DND-41 (cell line): ENCODE data around the gene TREH.

ENCODE experiments used
- ATAC-seq: fragments of 200-7000 bp; cut with Tn5 transposase; 3 replicates; pipeline ENCODE4 v1.9.1; 2021; ENCODE audit warnings: low read depth; ENCODE audit not compliant: insufficient read depth
- DNase-seq: peaks from one replicate; pipeline ENCODE4 v3.0.0-alpha.2; 2020
- H2AFZ ChIP-seq: 2 replicates; pipeline ENCODE4 v1.6.0; 2012; ENCODE audit warnings: low read depth, low read length
- H3K27ac ChIP-seq: 2 replicates; pipeline ENCODE4 v1.5.1; 2012; ENCODE audit warnings: low read length, inconsistent platforms
- H3K27me3 ChIP-seq: fragments of 200-600 bp; sonication (generic); 2 replicates; pipeline ENCODE4 v1.6.0; 2012; ENCODE audit warnings: low read length, mild to moderate bottlenecking, inconsistent platforms; ENCODE audit not compliant: insufficient read depth, poor library complexity
- H3K36me3 ChIP-seq: 2 replicates; pipeline ENCODE4 v1.5.1; 2012; ENCODE audit warnings: low read length, inconsistent platforms; ENCODE audit not compliant: insufficient read depth
- H3K4me1 ChIP-seq: 2 replicates; pipeline ENCODE4 v1.5.1; 2012; ENCODE audit warnings: mild to moderate bottlenecking, low read length; ENCODE audit not compliant: insufficient read depth
- H3K4me2 ChIP-seq: 2 replicates; pipeline ENCODE4 v1.6.0; 2012; ENCODE audit warnings: mild to moderate bottlenecking, moderate library complexity, low read length, inconsistent platforms; ENCODE audit not compliant: insufficient read depth
- H3K4me3 ChIP-seq, 2 experiments: fragments of 200-600 bp in 1 of 2; shearing (Covaris generic) in 1 of 2; 2 replicates each; pipeline ENCODE4 v1.5.1; 2012 to 2016; ENCODE audit warnings: inconsistent platforms in 2 of 2, low read length in 2 of 2, mild to moderate bottlenecking in 2 of 2, low read depth in 1 of 2, moderate library complexity in 1 of 2
- H3K79me2 ChIP-seq: 2 replicates; pipeline ENCODE4 v1.6.0; 2012; ENCODE audit warnings: low read length, inconsistent platforms; ENCODE audit not compliant: insufficient read depth
- H3K9ac ChIP-seq: 2 replicates; pipeline ENCODE4 v1.6.0; 2012; ENCODE audit warnings: low read depth, mild to moderate bottlenecking, inconsistent platforms, low read length, moderate library complexity
- H3K9me3 ChIP-seq: 2 replicates; pipeline ENCODE4 v1.5.1; 2012; ENCODE audit warnings: low read length, moderate library complexity, mild to moderate bottlenecking, inconsistent platforms; ENCODE audit not compliant: insufficient read depth, severe bottlenecking
- H4K20me1 ChIP-seq: 2 replicates; pipeline ENCODE4 v1.6.0; 2012; ENCODE audit warnings: low read length; ENCODE audit not compliant: insufficient read depth
- CTCF ChIP-seq: IDR thresholded peaks from 2 replicates; pipeline ENCODE4 v1.5.1; 2012; ENCODE audit warnings: borderline replicate concordance, low read length, moderate library complexity, mild to moderate bottlenecking; ENCODE audit not compliant: poor library complexity, severe bottlenecking; ENCODE audit errors: extremely low read depth
- EZH2 ChIP-seq: IDR thresholded peaks from 3 replicates; pipeline ENCODE4 v1.6.1; 2012; ENCODE audit warnings: borderline replicate concordance, low read depth, mild to moderate bottlenecking, moderate library complexity, low read length, inconsistent platforms; ENCODE audit not compliant: severe bottlenecking

TREH gene

GRCh38 chr11:118643142-118643994 lies 36.1 kb downstream of the TREH start:
- Histone ChIP-seq H3K4me3 (no peak overlapping the region), H3K9ac (no peak overlapping the region), H3K79me2 (no peaks in the 10 kb centered on the region), H3K4me1 (no peaks in the 10 kb centered on the region), H3K36me3 (no peaks in the 10 kb centered on the region), H3K27me3 (no peaks in the 10 kb centered on the region), H3K4me2 (no peak overlapping the region), H2AFZ (no peak overlapping the region), H3K9me3 (no peaks in the 10 kb centered on the region), H3K27ac (no peak overlapping the region), H4K20me1 (no peaks in the 10 kb centered on the region; the same call in 1 of the 2 replicates)
- no peak for DNase-seq
- no peak for ATAC-seq
- TF ChIP-seq EZH2 (no peak), CTCF (no peak)

GRCh38 chr11:118641397-118642019 lies 37.9 kb downstream of the TREH start:
- Histone ChIP-seq H3K4me2 (no peak overlapping the region), H3K27me3 (no peaks in the 10 kb centered on the region), H3K79me2 (no peaks in the 10 kb centered on the region), H4K20me1 (no peaks in the 10 kb centered on the region; the same call in 1 of the 2 replicates), H3K9me3 (no peaks in the 10 kb centered on the region), H3K4me3 (no peak overlapping the region), H2AFZ (no peak overlapping the region), H3K27ac (no peak overlapping the region), H3K4me1 (no peaks in the 10 kb centered on the region), H3K36me3 (no peaks in the 10 kb centered on the region), H3K9ac (no peak overlapping the region)
- ATAC-seq (peak; percentile 40; the same call in 1 of the 3 replicates), DNase-seq (no peak)
- TF ChIP-seq CTCF (no peak), EZH2 (no peak)

- no peaks in the 10 kb centered on the region for H3K9me3 ChIP-seq
- H3K4me2 ChIP-seq = no peak overlapping the region
- H3K27ac ChIP-seq = no peak overlapping the region
- no peak overlapping the region for H3K4me3 ChIP-seq
- no peak overlapping the region for H2AFZ ChIP-seq
- no peaks in the 10 kb centered on the region for H3K36me3 ChIP-seq
- H4K20me1 ChIP-seq = no peaks in the 10 kb centered on the region
- TF ChIP-seq EZH2 (no peak), CTCF (peak; percentile 12)
- no peaks in the 10 kb centered on the region for H3K79me2 ChIP-seq
- H3K27me3 ChIP-seq = peaks cover 6% of the 10 kb centered on the region
- ATAC-seq (no peak), DNase-seq (no peak)
- H3K9ac ChIP-seq = no peak overlapping the region
- no peaks in the 10 kb centered on the region for H3K4me1 ChIP-seq
Observed at GRCh38 chr11:118640332-118641154, 38.9 kb downstream of the TREH start.
